ENCODE data around the gene TPCN1.
A peak's percentile ranks its signal among the peaks of the same experiment; 100 is the strongest.

The TPCN1 gene

DNA sequence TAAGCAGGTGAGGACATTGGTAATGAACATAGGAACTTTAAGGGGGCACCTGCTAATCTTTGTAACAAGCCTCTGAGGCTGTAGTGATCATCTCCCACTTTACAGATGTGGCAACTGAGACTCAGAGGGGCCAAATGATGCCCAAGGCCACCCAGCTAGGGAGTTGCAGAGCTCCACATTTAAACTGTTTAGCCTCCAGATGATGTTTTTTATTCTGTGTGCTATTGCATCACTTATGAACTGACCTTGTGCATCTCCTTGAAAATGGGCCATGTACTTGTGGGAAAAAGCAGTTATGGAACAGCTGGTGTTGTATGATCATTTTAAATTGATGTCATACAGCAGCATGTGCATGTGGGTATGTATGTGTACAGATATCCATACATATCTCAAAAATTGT lies 41.4 kb downstream of the TPCN1 start:
- no peak for DNase-seq (ENCODE audit: low read depth)

DNA sequence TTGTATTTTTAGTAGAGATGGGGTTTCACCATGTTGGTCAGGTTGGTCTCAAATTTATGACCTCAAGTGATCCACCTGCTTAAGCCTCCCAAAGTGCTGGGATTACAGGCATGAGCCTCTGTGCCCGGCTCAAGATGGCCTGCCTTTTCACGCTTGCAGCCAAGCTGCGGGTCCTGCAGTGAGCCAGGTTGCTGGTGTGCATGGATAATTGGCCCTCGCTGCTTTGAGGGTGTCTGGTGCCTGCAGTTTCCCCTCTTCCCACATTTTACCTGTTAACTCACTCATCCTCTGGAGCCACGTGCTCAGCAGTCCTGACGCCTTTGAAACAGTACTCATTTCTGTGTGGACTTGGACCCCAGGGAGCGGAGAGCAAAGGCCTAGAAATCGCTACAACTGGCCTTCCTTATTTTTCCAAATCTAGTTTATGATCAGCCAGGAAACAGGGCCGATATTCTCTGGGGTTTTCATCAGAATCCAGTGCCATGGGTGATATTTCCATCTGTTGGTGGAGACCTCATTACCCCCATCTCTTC lies 42.2 kb downstream of the TPCN1 start:
- DNase-seq (ENCODE audit: low read depth) = no peak

DNA sequence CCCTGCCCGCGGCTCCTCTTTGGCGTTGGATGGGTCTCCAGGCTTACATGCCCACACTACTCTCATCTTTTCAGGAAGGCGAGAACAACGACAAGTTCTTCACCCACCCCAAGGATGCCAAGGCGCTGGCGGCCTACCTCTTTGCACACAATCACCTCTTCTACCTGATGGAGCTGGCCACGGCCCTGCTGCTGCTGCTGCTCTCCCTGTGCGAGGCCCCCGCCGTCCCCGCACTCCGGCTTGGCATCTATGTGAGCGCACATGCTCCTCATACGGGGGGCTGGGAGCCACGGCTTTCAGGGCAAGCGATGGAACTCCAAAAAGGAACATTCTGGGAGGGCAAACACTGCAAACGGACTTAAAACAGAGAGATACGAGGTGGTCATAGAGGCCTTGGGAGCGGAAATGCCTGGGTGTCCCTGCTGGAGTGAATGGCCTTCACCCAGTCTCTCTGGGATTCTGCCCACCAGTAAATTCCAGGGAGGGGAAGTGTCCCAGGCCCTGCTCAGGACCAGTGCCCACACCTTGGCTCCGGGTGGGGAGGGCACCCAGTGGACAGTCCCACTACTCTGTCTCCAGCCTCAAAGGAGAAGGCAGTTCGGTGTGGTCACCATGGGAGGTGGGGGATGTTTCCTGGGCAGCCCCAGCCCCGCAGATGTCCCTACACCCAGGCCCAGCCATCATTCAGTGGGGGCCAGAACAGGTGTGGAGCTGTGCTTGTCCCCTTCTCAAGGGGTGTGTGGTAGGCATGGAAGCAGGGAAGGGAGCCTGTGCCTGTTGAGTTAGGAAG lies 45.0 kb downstream of the TPCN1 start:
- no peak for DNase-seq (ENCODE audit: low read depth)

DNA sequence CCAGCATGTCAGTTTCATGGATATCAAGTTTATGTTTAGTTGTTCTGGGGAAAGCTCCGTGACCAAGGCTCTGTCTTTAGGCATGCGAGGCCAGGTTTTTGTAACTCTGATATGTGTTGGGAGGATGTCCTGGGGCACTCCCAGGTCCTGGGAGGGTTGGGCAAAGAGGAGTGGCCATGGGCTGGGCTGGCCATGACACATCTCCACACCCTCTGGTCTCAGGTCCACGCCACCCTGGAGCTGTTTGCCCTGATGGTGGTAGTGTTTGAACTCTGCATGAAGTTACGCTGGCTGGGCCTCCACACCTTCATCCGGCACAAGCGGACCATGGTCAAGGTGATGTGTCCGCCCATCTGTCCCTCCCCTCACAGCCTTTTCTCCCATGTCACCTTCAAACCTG lies 46.4 kb downstream of the TPCN1 start:
- no peak for DNase-seq (ENCODE audit: low read depth)

DNA sequence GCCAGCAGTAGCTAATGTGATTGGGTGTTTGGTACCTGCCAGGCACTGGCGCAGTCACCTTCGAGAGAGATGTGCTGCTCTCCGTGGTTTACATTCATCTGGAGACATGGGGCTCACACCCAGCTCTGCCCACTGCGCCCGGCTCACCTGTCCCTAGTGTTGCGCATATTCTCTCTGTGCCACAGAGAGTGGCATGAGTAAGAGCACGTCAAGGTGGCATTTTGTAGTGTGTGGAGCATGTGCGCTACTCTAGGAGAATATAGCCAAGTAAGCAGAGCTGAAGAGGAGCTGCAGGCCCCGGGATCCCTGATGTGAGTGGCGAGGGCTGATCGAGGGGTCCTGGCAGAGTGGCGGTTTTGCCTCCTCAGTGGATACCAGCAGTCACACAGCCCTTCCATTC lies 46.9 kb downstream of the TPCN1 start:
- DNase-seq (ENCODE audit: low read depth) = no peak

DNA sequence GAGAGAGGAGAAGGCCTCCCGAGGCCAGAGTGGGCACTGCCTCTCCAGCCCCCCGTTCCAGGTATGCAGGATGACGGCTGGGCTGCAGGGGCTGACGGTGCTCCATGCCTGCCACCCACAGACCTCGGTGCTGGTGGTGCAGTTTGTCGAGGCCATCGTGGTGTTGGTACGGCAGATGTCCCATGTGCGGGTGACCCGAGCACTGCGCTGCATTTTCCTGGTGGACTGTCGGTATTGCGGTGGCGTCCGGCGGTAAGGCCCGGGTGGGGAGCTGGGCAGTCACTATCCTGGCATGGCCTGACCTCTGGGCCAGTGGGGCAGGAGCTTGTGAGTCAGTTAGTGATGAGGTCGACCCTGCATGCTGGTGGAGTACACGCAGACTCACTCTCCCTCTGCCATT lies 47.4 kb downstream of the TPCN1 start:
- DNase-seq (ENCODE audit: low read depth) = no peak

DNA sequence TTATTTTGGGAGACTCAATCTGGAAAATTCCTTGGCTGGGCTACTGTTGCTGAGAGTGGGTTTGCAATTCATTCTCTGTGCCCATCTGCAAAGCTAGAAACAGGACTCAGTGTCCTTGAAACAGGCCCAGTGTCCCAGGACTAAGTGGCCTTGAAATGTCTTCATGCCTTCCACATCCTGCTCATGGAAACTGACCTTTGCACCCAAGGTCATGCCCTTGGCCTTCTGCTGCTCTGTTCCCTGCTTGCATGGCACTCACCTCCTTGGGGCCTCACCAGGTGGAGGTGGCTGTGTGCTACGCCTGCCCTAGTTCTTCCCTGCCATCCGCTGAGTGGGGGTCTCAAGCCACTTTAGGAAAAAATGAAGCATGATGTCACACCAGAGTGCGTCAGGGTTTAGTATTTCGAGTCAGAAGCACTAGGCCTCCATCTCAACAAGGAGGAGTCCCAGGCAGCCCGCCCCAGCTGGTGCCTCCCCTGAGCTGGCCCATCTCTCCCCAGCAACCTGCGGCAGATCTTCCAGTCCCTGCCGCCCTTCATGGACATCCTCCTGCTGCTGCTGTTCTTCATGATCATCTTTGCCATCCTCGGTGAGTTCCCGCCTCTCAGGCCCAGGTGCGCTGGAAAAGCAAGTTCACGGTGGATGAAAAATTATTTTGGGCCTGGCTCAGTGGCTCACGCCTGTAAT lies 48.1 kb downstream of the TPCN1 start:
- DNase-seq (ENCODE audit: low read depth) = no peak

DNA sequence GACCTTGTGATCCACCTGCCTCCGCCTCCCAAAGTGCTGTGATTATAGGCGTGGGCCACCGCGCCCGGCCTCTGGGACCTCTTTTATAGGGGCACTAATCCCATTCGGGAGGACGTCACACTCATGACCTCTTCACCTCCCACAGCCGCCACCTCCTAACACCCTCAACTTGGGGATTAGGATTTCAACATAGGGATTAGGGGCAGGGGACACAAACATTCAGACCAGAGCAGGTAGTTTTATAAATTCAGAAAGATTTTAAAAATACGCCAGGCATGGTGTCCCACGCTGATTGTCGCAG lies 49.4 kb downstream of the TPCN1 start:
- no peak for DNase-seq (ENCODE audit: low read depth)

DNA sequence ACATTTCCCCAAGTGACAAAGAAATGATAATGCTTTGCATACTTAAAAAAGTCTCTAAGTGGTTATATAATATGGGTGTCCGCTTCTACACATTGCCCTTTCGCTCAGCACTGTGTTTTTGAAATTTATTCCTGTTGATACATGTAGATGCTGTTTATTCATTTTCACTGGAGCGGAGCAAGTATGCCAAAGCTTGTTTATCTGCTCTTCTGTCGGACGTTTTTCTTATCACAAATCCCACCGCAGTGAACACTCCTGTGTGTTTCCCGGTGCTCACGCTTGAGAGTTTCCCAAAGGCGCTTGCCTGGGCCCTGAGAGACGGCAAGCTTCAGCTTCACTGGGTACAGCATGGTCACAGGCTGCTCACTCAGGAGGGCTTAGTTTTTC lies 50.2 kb downstream of the TPCN1 start:
- no peak for DNase-seq (ENCODE audit: low read depth)

DNA sequence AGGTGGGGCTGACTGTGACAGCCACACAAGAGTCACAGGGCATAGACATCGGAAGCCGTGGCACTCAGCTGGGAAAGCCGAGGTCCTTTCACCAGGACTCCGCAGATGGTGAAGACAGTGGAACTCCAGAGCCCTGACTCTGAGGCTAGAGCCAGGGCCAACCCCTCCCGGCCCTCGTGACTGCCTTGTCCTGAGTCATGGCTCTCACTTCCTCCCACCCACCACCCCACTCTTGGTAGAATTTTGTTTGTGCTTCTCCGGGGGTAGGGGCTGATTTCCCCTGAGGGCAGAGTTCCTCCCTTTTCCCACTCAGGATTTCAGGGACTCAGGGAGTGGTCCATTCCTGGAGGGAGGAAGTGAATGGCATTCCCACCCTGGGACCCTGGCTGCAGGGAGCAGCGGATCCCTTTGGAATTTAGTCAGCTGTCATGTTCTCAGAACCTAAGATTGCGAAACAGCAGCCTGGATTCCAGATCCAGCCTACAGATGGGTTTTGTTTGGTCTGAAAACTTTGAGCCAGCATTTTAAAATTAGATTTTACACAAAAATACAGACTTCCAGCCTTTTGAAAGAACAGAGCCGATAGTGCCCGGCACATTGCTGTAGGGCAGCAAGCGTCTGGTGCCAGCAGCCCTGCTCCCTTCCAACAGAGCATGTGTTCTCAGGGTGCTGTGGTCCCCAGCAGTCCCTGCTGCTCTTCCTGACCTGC lies 50.7 kb downstream of the TPCN1 start:
- peak; percentile 12 for DNase-seq (ENCODE audit: low read depth)

DNA sequence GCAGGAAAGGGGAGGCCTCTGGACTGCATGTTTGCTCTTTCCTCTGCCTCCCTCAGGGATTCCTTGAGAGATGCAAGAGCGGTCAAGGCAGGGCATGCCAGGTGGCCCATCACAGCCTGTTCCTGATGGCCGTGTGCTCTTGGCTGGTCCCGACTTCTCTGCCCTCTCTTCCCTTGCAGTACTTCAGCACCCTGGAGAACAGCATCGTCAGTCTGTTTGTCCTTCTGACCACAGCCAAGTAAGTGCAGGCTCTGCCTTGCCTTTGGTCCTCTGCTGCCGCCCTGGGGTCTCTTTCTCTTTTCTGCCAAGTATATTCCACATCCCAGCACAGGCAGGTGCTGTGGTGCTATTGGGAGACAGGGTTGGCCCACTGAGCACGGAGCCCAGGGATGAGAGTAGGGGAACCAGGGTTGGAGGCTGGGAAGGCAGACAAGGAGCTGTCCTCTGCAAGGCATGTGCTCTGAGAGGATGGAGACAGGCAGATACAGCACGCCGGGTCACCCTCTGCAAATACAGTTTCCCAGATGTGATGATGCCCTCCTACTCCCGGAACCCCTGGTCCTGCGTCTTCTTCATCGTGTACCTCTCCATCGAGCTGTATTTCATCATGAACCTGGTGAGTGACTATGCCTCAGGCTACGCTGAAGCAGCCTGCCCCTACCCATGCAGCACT lies 51.9 kb downstream of the TPCN1 start:
- DNase-seq (ENCODE audit: low read depth) = no peak

DNA sequence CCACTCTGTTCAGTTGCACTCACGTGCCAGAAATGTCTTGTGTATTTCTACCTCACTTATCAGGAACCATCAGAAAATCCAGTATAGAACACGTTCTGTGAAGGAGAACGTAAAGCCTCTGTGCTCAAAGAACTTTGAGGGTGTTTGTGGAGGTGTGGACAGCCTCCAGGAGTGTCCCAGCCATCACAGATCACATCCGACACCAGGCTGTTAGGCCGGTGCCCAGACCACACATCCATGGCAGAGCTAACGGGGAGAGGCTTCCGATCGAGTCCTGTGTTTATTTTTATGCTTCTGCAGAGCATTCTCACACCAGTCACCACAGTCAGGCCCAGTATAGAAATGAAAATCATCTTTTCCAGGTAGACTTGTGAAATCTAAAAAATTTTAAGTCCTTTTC lies 53.6 kb downstream of the TPCN1 start:
- DNase-seq (ENCODE audit: low read depth) = no peak

DNA sequence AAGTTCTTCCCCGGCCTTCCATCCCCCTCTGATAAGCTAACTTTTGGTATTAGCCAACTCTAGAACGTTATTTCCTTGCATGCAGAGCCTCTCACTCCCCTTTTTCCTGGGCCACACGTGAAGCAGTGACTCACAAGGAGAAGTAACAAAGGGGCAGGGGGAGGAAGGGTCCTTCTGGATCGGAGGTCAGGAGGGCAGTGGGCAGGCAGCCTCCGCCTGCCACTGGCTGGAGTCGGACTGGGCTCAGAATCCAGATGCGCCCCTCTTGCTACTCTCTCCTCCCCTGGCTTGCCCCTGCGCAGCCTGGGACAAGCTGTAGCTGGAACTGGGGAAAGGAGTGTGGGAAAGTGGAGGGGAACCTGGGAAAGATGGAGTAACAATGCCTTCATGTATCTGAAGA lies 55.0 kb downstream of the TPCN1 start:
- DNase-seq (ENCODE audit: low read depth) = no peak

DNA sequence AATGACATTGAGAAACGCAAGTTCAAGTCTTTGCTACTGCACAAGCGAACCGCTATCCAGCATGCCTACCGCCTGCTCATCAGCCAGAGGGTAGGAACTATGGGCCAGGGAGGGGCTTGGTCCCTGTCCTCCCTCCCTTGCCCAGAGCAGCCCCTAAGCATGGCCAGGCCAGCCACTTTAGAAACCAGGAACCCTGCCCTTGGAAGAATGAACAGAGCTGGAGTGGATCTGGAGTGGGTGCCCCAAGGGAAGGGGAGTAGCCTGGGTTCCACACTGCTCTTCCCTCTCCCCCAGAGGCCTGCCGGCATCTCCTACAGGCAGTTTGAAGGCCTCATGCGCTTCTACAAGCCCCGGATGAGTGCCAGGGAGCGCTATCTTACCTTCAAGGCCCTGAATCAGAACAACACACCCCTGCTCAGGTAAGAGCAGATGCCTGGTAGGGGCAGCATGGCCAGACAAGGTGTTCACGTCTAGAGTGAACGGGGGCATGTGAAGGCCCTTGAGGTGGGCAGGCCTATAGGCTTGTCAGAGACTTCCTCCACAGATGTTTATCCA lies 55.8 kb downstream of the TPCN1 start:
- DNase-seq (ENCODE audit: low read depth) = no peak

DNA sequence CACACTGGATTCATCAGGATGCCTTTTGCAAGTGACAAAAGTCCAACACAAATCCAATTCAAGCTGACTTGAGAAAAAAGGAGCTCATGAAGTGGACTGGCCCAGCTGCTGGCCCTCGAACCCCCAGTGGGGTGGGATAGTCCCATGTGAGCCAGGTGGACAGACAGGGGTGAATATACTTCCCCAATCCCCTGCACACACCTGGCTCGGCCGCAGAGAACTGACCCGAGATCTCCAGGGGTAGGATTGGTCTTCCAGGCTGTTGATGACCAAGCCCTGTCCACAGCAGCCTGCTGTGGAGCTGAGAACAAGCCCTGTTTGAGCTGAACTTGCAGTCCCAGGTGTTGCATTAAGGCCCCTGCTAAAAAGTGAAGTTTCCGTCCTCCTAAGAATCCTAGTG lies 56.2 kb downstream of the TPCN1 start:
- no peak for DNase-seq (ENCODE audit: low read depth)

DNA sequence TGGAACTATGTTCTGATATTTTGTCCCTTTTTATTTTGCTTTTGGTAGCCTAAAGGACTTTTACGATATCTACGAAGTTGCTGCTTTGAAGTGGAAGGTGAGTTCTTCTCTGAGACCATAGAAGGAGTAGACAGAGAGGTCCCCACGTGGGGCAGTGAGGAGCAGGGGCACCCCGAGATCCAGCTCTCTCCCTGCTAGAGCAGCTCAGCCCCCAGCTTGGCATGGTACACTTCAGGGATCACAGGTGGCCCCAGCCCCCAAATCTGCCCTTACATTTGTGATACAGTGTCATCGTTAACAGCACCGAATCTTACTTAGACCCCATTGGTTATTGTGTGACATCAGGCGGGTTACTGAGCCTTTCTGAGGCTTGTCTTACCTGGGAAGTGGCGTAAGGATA lies 56.9 kb downstream of the TPCN1 start:
- DNase-seq (ENCODE audit: low read depth) = no peak

DNA sequence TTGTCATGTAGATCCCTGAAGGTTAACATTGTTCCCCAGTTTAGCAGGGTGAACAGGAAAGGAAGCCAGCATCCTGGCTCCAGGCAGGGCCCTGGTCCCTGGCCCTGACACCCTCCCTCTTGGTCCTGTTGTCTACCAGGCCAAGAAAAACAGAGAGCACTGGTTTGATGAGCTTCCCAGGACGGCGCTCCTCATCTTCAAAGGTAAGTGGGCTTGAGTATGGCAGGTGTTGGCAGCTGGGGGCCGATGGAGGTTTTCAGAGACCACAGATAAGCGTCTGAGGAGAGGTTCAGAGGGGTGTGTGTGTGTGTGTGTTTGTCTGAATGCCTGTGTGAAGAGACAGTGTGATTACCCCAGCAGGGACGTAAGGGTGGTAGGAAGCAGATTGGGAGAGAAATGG lies 57.4 kb downstream of the TPCN1 start:
- DNase-seq (ENCODE audit: low read depth) = no peak

DNA sequence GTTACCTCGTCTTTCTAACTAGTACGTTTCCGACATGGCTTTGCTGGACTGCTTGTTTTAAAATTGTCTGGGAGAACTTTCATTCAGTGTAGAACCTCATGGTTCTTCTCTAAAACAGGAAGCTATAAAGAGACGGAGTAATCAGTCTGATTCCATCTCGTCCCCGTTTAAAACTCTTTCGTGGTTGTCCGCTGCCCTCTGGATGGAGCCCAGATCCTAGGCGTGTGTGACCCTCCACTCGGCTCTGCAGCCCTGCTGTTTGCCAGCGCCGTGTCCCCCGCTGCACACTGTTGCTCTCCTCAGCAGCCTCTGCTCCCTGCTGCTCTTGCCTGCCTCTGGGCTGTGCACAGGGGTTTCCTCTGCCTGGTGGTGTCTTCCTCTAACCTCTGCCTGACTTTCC lies 63.5 kb downstream of the TPCN1 start:
- no peak for DNase-seq (ENCODE audit: low read depth)

DNA sequence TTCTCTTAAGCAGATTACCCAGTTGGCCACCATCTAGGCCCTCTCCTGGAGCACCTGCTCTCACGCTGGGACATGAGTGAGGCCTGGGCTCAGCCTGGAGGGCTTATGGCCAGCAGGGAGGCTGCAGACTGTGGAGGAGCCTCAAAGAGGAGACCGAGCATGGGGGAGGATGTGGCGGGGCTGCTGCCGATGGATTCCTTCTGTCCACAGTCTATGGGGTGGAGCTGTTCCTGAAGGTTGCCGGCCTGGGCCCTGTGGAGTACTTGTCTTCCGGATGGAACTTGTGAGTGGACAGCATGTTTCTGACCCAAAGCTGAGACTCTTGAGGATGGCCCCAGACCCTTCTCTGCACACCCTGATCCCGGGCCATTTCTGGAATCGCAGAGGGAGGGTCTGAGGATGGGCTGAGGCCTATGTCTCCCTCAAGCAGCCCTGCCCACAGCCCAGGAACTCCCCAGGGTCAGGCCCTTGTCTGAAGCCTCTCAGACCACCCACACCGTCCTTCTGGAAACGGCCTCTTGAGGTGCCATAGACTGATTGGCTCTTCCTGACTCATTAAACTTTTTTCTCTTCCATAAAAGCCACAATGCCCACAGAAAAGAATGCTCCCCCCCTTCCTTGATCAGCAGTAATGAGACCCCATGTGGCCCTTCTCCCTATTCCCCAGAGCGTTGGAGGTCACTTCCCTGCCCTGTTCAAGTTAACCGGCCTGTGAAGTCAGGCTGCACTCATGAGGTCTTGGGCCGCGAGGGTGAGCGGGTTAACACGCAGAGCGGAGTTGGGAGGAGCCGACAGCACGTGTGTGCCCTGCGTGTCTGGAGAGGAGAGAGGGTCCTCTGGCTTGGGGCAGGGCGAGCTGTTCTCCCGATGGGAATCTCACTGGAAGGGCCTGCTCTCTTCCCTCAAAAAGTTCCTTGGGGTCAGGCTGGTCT lies 64.7 kb downstream of the TPCN1 start:
- no peak for DNase-seq (ENCODE audit: low read depth)

DNA sequence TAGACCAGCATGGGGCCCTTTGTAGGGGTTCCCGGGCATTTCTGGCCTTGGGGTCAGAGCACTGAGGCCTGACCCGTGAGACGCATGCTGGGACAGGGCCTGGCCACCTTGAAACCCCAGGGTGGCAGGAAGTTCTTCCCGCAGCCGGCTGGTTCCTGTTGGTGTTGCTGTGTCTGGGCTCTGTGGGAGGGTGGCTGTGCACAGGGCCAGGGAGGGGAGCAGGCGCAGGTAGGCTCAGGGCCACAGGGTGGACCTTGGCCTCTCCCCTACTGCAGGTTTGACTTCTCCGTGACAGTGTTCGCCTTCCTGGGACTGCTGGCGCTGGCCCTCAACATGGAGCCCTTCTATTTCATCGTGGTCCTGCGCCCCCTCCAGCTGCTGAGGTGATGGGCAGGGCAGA lies 65.4 kb downstream of the TPCN1 start:
- no peak for DNase-seq (ENCODE audit: low read depth)

Data from HS-27A (cell line).